Activated naive CD8-positive, alpha-beta T cell treated with anti-CD3 and anti-CD28 coated beads, Interleukin-2, amount 50 U/mL, for 24 hours (primary cell): ENCODE data around the gene TTR.

Source experiments
- ATAC-seq: fragments of 150-1000 bp; cut with Tn5 transposase; one replicate; pipeline ENCODE4 v1.10.0; 2021
- DNase-seq: peaks from one replicate; pipeline ENCODE4 v3.0.0; 2021
- H3K27ac Mint-ChIP-seq: one replicate; pipeline ENCODE4 v1.8.0; 2021; ENCODE audit warnings: mild to moderate bottlenecking, mixed read lengths
- H3K27me3 Mint-ChIP-seq: one replicate; pipeline ENCODE4 v1.8.0; 2021; ENCODE audit warnings: mixed read lengths
- H3K36me3 Mint-ChIP-seq: one replicate; pipeline ENCODE4 v1.8.0; 2021; ENCODE audit warnings: low read depth, mixed read lengths
- H3K4me1 Mint-ChIP-seq: one replicate; pipeline ENCODE4 v1.8.0; 2021; ENCODE audit warnings: mixed read lengths
- H3K4me3 Mint-ChIP-seq: one replicate; pipeline ENCODE4 v1.8.0; 2021; ENCODE audit warnings: mild to moderate bottlenecking, moderate library complexity, mixed read lengths
- H3K9me3 Mint-ChIP-seq: one replicate; pipeline ENCODE4 v1.8.0; 2021; ENCODE audit warnings: mixed read lengths

Gene TTR

DNA sequence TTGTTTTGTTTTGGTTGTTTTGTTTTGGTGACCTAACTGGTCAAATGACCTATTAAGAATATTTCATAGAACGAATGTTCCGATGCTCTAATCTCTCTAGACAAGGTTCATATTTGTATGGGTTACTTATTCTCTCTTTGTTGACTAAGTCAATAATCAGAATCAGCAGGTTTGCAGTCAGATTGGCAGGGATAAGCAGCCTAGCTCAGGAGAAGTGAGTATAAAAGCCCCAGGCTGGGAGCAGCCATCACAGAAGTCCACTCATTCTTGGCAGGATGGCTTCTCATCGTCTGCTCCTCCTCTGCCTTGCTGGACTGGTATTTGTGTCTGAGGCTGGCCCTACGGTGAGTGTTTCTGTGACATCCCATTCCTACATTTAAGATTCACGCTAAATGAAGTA, at the start of gene TTR:
TSS of gene TTR (plus strand) at position 250 of the 400 bp plus-strand sequence. CDS start at position 276, 26 bp downstream.
- Mint-ChIP-seq H3K9me3 (no peaks in the 10 kb centered on the region), H3K36me3 (no peaks in the 10 kb centered on the region), H3K27me3 (no peaks in the 10 kb centered on the region), H3K4me3 (no peak within 1 kb of the TSS), H3K27ac (no peak within 1 kb of the TSS), H3K4me1 (no peaks in the 10 kb centered on the region)
- no peak for DNase-seq
- ATAC-seq: no peak

- Mint-ChIP-seq H3K4me3 (no peak overlapping the region), H3K27me3 (no peaks in the 10 kb centered on the region), H3K4me1 (no peaks in the 10 kb centered on the region), H3K36me3 (no peaks in the 10 kb centered on the region), H3K27ac (no peak overlapping the region), H3K9me3 (no peaks in the 10 kb centered on the region)
- ATAC-seq (no peak), DNase-seq (no peak)
Observed at GRCh38 chr18:31546476-31546875, 45.2 kb upstream of the TTR start.

- Mint-ChIP-seq H3K9me3 (no peaks in the 10 kb centered on the region), H3K4me1 (no peaks in the 10 kb centered on the region), H3K27ac (no peak overlapping the region), H3K36me3 (no peaks in the 10 kb centered on the region), H3K27me3 (no peaks in the 10 kb centered on the region), H3K4me3 (no peak overlapping the region)
- no peak for DNase-seq
- ATAC-seq: no peak
Observed at GRCh38 chr18:31548853-31549252, 42.8 kb upstream of the TTR start.

GRCh38 chr18:31549416-31549815, 42.3 kb upstream of the TTR start:
- no peaks in the 10 kb centered on the region for H3K4me1 Mint-ChIP-seq
- H3K27ac Mint-ChIP-seq: no peak overlapping the region
- no peaks in the 10 kb centered on the region for H3K27me3 Mint-ChIP-seq
- no peak for DNase-seq
- H3K9me3 Mint-ChIP-seq: no peaks in the 10 kb centered on the region
- no peak for ATAC-seq
- H3K4me3 Mint-ChIP-seq: no peak overlapping the region
- no peaks in the 10 kb centered on the region for H3K36me3 Mint-ChIP-seq

DNA sequence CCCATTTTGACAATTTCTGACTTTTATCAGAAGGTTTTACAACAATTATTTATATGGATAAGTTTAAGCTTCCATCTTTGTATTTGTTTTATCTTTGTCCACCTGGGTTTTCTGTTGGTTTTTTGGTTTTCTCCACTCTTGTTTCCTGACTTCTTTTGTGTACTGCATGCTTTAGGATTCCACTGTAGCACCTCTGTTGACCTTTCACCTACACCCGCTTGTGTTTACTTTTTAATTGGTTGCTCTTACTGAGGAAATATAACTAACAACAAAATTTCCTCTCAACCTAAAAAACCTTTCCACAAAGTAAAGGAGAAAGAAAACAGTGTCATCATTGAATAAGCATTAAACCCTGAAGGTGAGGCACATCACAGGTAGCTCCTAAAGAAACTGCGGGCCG, 39.8 kb upstream of the TTR start:
- H3K4me1 Mint-ChIP-seq: no peaks in the 10 kb centered on the region
- ATAC-seq: no peak
- H3K27ac Mint-ChIP-seq: no peak overlapping the region
- H3K27me3 Mint-ChIP-seq: no peaks in the 10 kb centered on the region
- no peak for DNase-seq
- H3K4me3 Mint-ChIP-seq: no peak overlapping the region
- H3K36me3 Mint-ChIP-seq: no peaks in the 10 kb centered on the region
- H3K9me3 Mint-ChIP-seq: no peaks in the 10 kb centered on the region

DNA sequence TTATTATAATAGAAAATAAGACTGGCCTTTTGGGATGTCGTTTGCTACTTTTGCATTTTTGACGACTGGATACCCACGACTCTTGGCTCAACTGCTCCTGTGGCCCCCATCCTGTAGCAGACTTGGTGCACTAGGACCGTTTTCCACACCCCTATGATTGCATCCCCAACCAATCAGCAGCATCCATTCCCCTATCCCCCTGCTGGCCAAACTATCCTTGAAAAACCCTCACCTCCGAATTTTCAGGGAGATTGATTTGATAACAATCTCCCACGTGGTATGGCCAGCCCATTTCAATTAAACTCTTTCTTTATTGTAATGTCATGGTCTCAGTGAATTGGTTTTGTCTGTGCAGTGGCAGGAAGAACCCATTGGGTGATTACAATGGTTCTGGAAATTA, 37.9 kb upstream of the TTR start:
- no peaks in the 10 kb centered on the region for H3K9me3 Mint-ChIP-seq
- H3K4me3 Mint-ChIP-seq: no peak overlapping the region
- no peaks in the 10 kb centered on the region for H3K36me3 Mint-ChIP-seq
- no peak for DNase-seq
- no peak overlapping the region for H3K27ac Mint-ChIP-seq
- no peaks in the 10 kb centered on the region for H3K4me1 Mint-ChIP-seq
- no peak for ATAC-seq
- H3K27me3 Mint-ChIP-seq: peaks cover 3% of the 10 kb centered on the region

- ATAC-seq: no peak
Observed at GRCh38 chr18:31554776-31555175, 36.9 kb upstream of the TTR start.

GRCh38 chr18:31555971-31556747, 35.5 kb upstream of the TTR start:
- Mint-ChIP-seq H3K4me3 (no peak overlapping the region), H3K36me3 (no peaks in the 10 kb centered on the region), H3K4me1 (no peaks in the 10 kb centered on the region), H3K27ac (no peak overlapping the region), H3K27me3 (peaks cover 3% of the 10 kb centered on the region), H3K9me3 (no peaks in the 10 kb centered on the region)
- no peak for ATAC-seq
- DNase-seq: peak; percentile 17

More at GRCh38 chr18:31554776-31555175, 36.9 kb upstream of the TTR start:
- no peak for DNase-seq
- H3K27me3 Mint-ChIP-seq: peaks cover 3% of the 10 kb centered on the region
- H3K36me3 Mint-ChIP-seq: no peaks in the 10 kb centered on the region
- no peaks in the 10 kb centered on the region for H3K4me1 Mint-ChIP-seq
- H3K4me3 Mint-ChIP-seq: no peak overlapping the region
- no peaks in the 10 kb centered on the region for H3K9me3 Mint-ChIP-seq
- H3K27ac Mint-ChIP-seq: no peak overlapping the region

GRCh38 chr18:31557446-31557845, 34.2 kb upstream of the TTR start:
- Mint-ChIP-seq H3K9me3 (no peaks in the 10 kb centered on the region), H3K4me3 (no peak overlapping the region), H3K4me1 (no peaks in the 10 kb centered on the region), H3K27ac (no peak overlapping the region), H3K27me3 (peaks cover 3% of the 10 kb centered on the region), H3K36me3 (no peaks in the 10 kb centered on the region)
- ATAC-seq (no peak), DNase-seq (no peak)

DNA sequence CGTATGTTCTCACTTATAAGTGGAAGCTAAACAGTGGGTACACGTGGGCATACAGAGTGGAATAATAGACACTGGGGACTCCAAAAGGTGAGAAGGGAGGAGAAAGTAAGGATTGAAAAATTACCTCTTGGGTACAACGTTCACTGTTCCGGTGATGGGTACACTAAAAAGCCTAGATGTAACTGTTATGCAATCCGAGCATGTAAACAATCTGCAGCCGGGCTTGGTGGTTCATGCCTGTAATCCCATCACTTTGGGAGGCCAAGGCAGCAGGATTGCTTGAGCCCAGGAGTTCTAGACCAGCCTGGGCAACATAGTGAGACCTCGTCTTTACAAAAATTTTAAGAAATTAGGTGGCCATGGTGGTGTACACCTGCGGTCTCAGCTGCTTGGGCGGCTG, 33.1 kb upstream of the TTR start:
- no peak overlapping the region for H3K27ac Mint-ChIP-seq
- no peak for ATAC-seq
- no peaks in the 10 kb centered on the region for H3K4me1 Mint-ChIP-seq
- H3K4me3 Mint-ChIP-seq: no peak overlapping the region
- H3K9me3 Mint-ChIP-seq: no peaks in the 10 kb centered on the region
- DNase-seq: no peak
- peaks cover 3% of the 10 kb centered on the region for H3K27me3 Mint-ChIP-seq
- H3K36me3 Mint-ChIP-seq: no peaks in the 10 kb centered on the region

GRCh38 chr18:31562726-31563125, 29.0 kb upstream of the TTR start:
- no peak overlapping the region for H3K27ac Mint-ChIP-seq
- DNase-seq (no peak), ATAC-seq (no peak)
- H3K36me3 Mint-ChIP-seq: no peaks in the 10 kb centered on the region
- no peaks in the 10 kb centered on the region for H3K4me1 Mint-ChIP-seq
- no peaks in the 10 kb centered on the region for H3K27me3 Mint-ChIP-seq
- no peaks in the 10 kb centered on the region for H3K9me3 Mint-ChIP-seq
- no peak overlapping the region for H3K4me3 Mint-ChIP-seq

GRCh38 chr18:31563778-31564177, 27.9 kb upstream of the TTR start:
- ATAC-seq (no peak), DNase-seq (no peak)
- Mint-ChIP-seq H3K9me3 (no peaks in the 10 kb centered on the region), H3K4me1 (no peaks in the 10 kb centered on the region), H3K36me3 (no peaks in the 10 kb centered on the region), H3K27me3 (no peaks in the 10 kb centered on the region), H3K27ac (no peak overlapping the region), H3K4me3 (no peak overlapping the region)

DNA sequence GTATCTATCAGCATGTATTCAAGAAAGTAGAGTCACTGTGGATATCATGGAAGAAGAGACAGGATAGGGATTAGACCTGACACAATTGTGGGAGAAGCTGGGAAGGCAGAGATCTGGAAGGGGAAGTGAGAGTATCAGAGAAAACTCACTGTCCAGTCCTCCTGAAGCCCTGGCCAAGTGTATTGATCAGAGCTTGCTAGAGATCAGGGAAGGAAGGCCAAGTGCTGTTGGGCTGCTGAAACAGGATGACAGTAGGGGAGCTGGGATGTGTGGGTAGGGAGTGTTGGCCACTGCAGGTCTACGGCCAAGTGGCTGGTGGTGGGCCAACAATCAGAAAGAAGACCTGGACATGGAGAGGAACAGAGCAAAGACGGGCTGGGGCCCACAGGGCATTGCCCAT, 26.3 kb upstream of the TTR start:
- no peaks in the 10 kb centered on the region for H3K9me3 Mint-ChIP-seq
- no peak overlapping the region for H3K4me3 Mint-ChIP-seq
- H3K36me3 Mint-ChIP-seq: no peaks in the 10 kb centered on the region
- no peak for ATAC-seq
- no peaks in the 10 kb centered on the region for H3K27me3 Mint-ChIP-seq
- DNase-seq: no peak
- H3K27ac Mint-ChIP-seq: no peak overlapping the region
- no peaks in the 10 kb centered on the region for H3K4me1 Mint-ChIP-seq

- ATAC-seq (no peak), DNase-seq (no peak)
- Mint-ChIP-seq H3K4me3 (no peak overlapping the region), H3K9me3 (no peaks in the 10 kb centered on the region), H3K4me1 (no peaks in the 10 kb centered on the region), H3K27me3 (no peaks in the 10 kb centered on the region), H3K36me3 (no peaks in the 10 kb centered on the region), H3K27ac (no peak overlapping the region)
Observed at GRCh38 chr18:31565782-31566512, 25.7 kb upstream of the TTR start.

GRCh38 chr18:31566576-31567306, 24.9 kb upstream of the TTR start:
- Mint-ChIP-seq H3K36me3 (no peaks in the 10 kb centered on the region), H3K27ac (no peak overlapping the region), H3K9me3 (no peaks in the 10 kb centered on the region), H3K4me3 (no peak overlapping the region), H3K27me3 (no peaks in the 10 kb centered on the region), H3K4me1 (no peaks in the 10 kb centered on the region)
- no peak for ATAC-seq
- no peak for DNase-seq
